Activated T-cell treated with anti-CD3 and anti-CD28 coated beads, Interleukin-2, amount 50 U/mL, for 48 hours (primary cell): Measurements from ENCODE around the gene FAM216B.
"Not testable (repeated sequence)": the region's sequence is repeated elsewhere in the genome, so short reads cannot be mapped to it uniquely, and the experiment has no call there.

Source experiments
- DNase-seq, 2 experiments: peaks; one replicate each; pipeline ENCODE4 v3.0.0-alpha.2; 2020

FAM216B gene

GRCh38 chr13:42781352-42781751 is at the start of gene FAM216B:
Gene FAM216B, plus strand, starts transcription at chr13:42781584. Its CDS starts 2,484 bp downstream, at chr13:42784068.
- DNase-seq = no peak

DNA sequence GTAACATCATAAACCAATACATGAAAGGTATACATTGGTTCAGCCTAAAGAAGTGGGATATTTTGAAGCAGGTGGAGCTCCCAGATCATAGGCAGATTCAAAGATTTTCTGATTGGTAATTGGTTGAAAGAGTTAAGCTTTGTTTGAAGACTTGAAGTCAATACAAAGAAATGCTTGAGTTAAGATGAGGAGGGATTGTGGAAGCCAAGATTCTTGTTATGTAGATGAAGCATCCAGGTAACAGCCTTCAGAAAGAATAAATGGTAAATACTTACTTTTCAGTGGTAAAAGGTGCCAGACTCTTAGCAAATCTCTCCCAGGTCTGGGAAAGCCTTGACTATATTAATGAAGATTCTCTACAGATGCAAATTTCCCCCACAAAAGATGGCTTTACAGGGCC is 49.3 kb upstream of the FAM216B start:
- DNase-seq = no peak

GRCh38 chr13:42733046-42733445 is 48.3 kb upstream of the FAM216B start:
- no peak for DNase-seq

GRCh38 chr13:42735010-42735409 is 46.4 kb upstream of the FAM216B start:
- DNase-seq = no peak

DNA sequence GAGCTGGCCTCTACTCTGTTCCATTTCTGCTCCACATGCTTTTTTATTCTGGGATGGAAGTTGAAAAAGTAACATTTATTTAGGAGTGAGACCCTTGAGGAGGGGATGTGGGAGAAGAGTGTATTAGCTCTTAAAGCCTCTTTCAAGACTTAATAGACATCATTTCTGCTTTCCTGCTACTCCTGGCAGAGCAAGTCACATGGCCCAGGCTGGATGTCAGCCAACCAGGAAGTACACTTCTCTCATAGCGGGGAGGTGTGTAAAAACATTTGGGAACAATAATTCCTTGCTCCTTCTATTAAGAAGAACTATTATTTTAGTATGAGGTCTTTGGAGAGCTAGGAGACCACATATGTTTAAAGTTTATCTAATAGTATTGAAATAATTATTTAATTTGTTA is 40.6 kb upstream of the FAM216B start:
- DNase-seq = no peak

DNA sequence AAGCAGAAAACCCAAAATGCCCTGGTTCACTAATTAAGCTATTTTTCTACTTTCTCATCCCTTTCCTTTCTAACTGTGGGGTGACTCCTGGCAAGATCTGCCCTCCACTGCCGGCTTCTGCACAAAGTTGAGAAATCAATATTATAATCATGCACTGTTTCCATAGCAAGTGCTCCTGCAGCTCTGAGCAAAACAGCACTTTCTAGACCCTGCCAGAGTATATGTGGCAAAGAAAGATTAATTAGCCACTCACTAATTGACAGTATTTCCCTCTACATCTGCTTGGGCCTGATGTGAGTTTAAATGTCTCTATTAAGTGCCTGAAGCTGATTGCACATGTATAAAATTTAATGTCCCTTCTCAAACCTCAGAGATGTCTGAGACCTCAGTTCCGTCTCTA is 39.5 kb upstream of the FAM216B start:
- DNase-seq = no peak

DNA sequence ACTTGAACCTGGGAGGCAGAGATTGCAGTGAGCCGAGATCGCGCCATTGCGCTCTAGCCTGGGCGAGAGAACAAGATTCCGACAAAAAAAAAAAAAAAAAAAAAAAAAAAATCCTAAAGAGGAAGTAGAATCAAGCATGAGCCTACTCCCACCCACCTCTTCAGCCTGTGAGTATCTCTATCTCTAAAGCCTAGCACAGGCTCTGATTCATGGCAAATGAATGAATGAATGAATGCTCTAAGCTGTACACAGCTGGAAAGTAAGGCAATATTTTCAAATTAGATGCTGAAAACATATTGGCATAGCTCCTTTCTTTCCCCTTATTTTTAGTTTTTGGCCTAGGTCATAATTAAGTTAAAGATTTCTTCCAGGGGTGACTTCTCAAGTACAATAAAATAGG is 35.7 kb upstream of the FAM216B start:
- no peak for DNase-seq

GRCh38 chr13:42746866-42747265 is 34.5 kb upstream of the FAM216B start:
- DNase-seq = no peak

DNA sequence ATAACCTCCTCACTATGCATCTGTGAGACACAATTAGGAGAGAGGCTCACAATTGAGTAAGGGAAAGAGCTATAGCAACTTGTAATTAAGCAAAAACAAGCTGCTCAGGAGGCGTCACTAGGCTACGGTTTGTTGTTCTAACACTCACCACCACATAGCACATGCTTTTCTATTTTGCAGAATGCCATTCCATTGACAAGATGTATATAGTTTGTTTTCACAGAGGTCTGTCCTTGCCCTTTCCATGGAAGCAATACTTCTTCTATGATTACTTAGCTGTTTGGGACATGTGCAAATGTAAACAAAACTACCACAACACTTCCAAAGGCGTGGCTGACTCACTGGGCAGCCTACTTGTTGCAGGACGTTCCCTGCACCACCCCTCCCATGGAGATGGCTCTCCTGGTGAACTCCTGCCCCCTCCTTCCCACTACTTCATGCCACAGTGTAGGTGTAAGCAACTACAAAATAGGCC is 33.9 kb upstream of the FAM216B start:
- DNase-seq = no peak

DNA sequence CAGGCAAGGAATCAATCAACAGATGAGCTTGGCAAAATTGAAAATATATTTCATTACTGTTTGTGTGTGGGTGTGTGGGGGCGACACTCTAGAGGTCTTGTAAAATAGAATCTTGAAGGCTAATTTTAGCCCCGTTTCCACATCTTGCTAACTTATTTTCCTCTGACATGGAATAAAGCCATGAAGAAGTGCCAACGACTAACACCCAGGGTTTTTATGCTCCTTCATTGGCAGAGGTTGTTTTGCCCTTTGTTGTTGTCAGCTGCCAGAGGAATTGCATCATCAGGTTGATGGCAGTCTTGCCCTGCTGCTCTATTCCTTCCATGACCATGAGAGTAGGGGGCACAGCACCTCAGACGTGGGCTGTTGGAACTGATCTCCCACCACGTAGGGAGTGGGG is 30.6 kb upstream of the FAM216B start:
- no peak for DNase-seq

- DNase-seq = no peak
Measured at GRCh38 chr13:42751693-42752092, 29.7 kb upstream of the FAM216B start.

DNA sequence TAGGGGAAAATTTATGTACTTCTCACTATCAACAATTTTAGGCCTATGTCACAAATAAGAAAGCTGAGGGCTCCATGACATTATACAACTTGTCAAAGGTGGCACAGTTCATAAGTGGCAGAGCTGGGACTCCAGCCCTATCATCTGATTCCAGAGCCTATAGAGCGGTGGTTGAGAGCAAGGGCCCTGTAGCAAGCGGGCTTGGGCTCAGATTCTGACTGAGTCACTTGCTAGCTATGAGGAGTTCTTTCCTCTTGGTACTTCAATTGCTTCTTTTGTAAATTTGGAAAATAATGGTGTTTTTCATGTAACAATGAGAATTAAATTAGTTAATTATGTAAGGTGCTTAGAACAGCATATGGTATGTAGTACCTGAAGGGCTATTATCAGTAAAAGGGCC is 28.7 kb upstream of the FAM216B start:
- no peak for DNase-seq

DNA sequence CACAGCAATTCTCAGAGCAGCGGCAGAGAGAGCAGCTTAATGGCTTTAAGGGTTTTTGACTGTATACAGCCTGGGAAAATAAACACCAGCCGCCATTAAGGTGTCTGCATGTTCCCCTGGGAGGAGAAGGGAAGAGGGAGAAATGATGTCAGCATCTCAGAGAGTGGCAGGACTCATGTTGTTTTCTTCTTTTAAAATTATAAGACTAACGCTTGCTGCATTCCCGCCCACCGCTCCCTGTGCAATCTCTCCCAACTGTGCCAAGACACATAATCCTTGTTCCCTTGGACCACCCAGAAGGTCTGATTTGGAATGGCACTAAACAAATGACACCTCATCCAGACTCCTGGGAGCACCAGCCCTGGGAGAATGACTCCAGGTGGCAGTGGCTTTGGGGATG is 27.7 kb upstream of the FAM216B start:
- DNase-seq = no peak

GRCh38 chr13:42754801-42755510 is 26.4 kb upstream of the FAM216B start:
- no peak for DNase-seq

GRCh38 chr13:42757678-42758420 is 23.5 kb upstream of the FAM216B start:
- DNase-seq = no peak

DNA sequence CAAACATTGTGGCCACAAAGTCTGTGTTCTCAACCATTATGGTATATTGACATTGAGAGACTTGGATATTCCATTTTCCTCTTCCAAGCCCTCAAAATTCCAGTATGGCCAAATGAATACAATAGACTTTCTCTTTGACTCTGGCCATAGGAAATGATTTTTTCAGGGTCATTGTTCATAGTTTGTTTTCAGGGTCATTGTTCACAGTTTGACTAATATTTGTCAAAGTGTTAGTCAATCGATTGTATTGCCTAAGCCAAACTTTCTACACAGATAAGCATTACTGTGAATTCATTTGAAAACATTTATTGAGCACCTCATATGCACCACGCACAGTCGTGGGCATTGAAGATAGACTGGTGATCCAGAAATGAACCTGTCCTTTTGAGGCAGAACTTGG is 22.9 kb upstream of the FAM216B start:
- no peak for DNase-seq

DNA sequence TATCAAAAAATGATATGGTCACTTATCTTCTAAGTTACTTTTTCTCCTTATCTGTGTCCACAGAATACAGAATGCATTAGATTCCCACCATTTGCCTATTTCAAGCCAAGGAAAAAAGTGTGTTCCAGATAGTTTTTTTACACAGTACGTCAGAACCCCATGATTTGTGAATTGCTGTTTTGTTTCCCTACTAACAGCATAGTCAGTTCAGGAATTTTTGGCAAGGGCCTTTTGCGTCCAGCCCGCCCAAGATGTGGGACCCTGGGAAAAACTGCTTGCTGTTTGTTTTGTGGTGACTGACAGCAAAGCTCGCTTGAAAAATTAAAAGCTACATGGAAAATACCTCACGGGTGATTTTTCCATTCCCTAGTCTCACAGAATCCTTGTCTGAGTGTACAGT is 20.4 kb upstream of the FAM216B start:
- DNase-seq = no peak

DNA sequence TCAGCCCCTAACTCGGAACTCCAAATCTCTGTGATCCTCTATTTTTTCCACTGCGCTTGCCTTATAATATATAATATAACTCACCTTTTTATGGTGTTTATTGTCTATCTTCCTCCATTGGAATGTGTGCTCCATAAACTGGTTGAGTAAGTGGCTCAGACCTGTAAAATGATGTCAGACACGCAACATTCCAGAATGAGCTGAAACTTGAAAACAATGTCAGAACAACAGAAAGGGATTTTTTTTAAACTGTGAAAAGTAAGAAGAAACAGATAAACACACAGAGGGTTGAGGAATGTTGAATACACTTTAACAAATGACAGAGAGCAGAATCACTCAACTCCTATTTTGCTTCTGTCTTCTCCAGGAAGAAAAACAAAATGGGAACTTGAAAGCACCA is 19.1 kb upstream of the FAM216B start:
- DNase-seq = no peak

DNA sequence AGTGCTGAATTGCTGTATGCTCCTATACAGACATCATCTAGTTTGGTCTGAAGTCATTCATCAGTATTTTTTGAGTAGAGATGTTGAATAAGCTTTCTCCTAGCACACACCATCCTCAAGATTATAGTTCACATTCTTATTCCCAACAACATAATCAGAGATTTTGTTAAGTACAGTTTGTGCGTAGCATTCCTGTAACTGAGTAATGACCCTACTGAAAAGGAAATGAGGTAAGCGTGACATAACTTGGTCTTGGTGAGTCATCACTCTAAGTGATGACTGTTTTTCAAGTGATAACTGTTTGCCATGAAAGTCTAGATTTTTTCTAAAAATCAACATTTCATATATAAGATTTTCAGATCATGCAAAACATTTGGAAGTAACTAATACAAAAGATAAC is 18.5 kb upstream of the FAM216B start:
- no peak for DNase-seq

GRCh38 chr13:42766016-42766415 is 15.4 kb upstream of the FAM216B start:
- DNase-seq = no peak

- DNase-seq = no peak
Measured at GRCh38 chr13:42769650-42770049, 11.7 kb upstream of the FAM216B start.

DNA sequence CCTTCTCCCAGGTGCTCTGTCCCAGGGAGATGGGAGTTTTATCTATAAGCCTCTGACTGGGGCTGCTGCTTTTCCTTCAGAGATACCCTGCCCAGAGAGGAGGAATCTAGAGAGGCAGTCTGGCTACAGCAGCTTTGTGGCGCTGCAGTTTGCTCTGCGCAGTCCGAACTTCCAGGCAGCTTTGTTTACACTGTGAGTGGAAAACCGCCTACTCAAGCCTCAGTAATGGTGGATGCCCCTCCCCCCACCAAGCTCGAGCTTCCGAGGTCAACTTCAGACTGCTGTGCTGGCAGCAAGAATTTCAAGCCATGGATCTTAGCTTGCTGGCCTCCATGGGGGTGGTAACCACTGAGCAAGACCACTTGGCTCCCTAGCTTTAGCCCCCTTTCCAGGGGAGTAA is 4.8 kb upstream of the FAM216B start:
- not testable (repeated sequence) for DNase-seq

GRCh38 chr13:42777467-42777866 is 3.9 kb upstream of the FAM216B start:
- DNase-seq = no peak

GRCh38 chr13:42780044-42780443 is 1.3 kb upstream of the FAM216B start:
- no peak for DNase-seq

- no peak for DNase-seq
Measured at GRCh38 chr13:42786715-42787114, 5.3 kb downstream of the FAM216B start.
